HCT116 (cell line): ENCODE data around the gene PRR15L. TPM values are rescaled to one million over a fixed set of nuclear protein-coding genes. Genes with fewer than 3 reads are reported as not detected.

Experiments
- ATAC-seq: fragments of 200-7000 bp; cut with Tn5 transposase; 2 replicates; pipeline ENCODE4 v1.9.1; 2020; ENCODE audit warnings: mild to moderate bottlenecking, moderate library complexity
- BruUV-seq: library from RNA; stranded (reverse); fragments of 400-500 nt; replicated peaks from 2 replicates; lab custom pipeline; 2021; lab: Mats Ljungman, UMichigan
- CTCF ChIA-PET: fragments of 300-600 bp; sonication (Branson Sonifier 250); formaldehyde crosslinking; loops from one replicate; lab custom pipeline; 2021; ENCODE audit warnings: antibody characterized with exemption; lab: Charles Lee
- POLR2A ChIA-PET: fragments of 300-600, 350-600 bp; sonication (Branson Sonifier 250); formaldehyde crosslinking; loops from one replicate; lab custom pipeline; 2021; ENCODE audit warnings: antibody characterized with exemption; lab: Charles Lee
- RAD21 ChIA-PET, 2 experiments: fragments of 300-600 bp; sonication (Branson Sonifier 250); formaldehyde crosslinking; loops; one replicate each; lab custom pipeline; 2023; ENCODE audit warnings: low total read pairs in 2 of 2; ENCODE audit not compliant: uncharacterized antibody in 2 of 2, unreplicated experiment in 2 of 2, low non-redundant PET in 1 of 2; lab: Charles Lee
- DNase-seq: peaks from one replicate; pipeline ENCODE4 v3.0.0-alpha.2; 2010; ENCODE audit warnings: low read depth, low spot score
- H2AFZ ChIP-seq: fragments of 200-600 bp; shearing (Covaris generic), sonication (generic); 2 replicates; pipeline ENCODE4 v1.6.1; 2017; ENCODE audit warnings: low read depth, mixed run types, mixed read lengths, antibody characterized with exemption, low read length; ENCODE audit not compliant: poor library complexity, severe bottlenecking
- H3K27ac ChIP-seq: 2 replicates; pipeline ENCODE4 v1.5.1; 2012; ENCODE audit warnings: low read depth, low read length
- H3K27me3 ChIP-seq: fragments of 200-600 bp; sonication (generic); 2 replicates; pipeline ENCODE4 v1.6.1; 2016; ENCODE audit warnings: mixed run types, low read length, mixed read lengths; ENCODE audit not compliant: insufficient read depth
- H3K36me3 ChIP-seq, 2 experiments: fragments of 200-500 bp in 1 of 2; fragments of 200-600 bp in 1 of 2; sonication (Bioruptor generic) in 1 of 2; sonication (generic) in 1 of 2; 2 replicates each; pipeline versions ENCODE4 v1.5.1 to v1.6.1; 2014 to 2016; ENCODE audit warnings: low read length in 2 of 2, inconsistent platforms in 1 of 2, mixed read lengths in 1 of 2, mixed run types in 1 of 2; ENCODE audit not compliant: insufficient read depth in 2 of 2, control insufficient read depth in 1 of 2
- H3K4me1 ChIP-seq, 2 experiments: fragments of 200-600 bp in 1 of 2; sonication (generic) in 1 of 2; 2 replicates each; pipeline versions ENCODE4 v1.5.1 to v1.6.1; 2012 to 2017; ENCODE audit warnings: low read length in 2 of 2, inconsistent platforms in 1 of 2, mild to moderate bottlenecking in 1 of 2, mixed read lengths in 1 of 2, mixed run types in 1 of 2, moderate library complexity in 1 of 2; ENCODE audit not compliant: insufficient read depth in 2 of 2, control insufficient read depth in 1 of 2
- H3K4me2 ChIP-seq: fragments of 200-600 bp; sonication (generic); 2 replicates; pipeline ENCODE4 v1.6.1; 2017; ENCODE audit warnings: mixed run types, low read length, mixed read lengths
- H3K4me3 ChIP-seq, 2 experiments: fragments of 200-600 bp in 1 of 2; sonication (generic) in 1 of 2; replicated peaks in 1 of 2; 2 replicates each; pipeline ENCODE4 v1.5.1; 2011 to 2016; ENCODE audit warnings: low read length in 2 of 2, control low read depth in 1 of 2, low read depth in 1 of 2, mild to moderate bottlenecking in 1 of 2, mixed read lengths in 1 of 2, mixed run types in 1 of 2
- H3K79me2 ChIP-seq: fragments of 200-600 bp; sonication (generic); 2 replicates; pipeline ENCODE4 v1.6.1; 2017; ENCODE audit warnings: mild to moderate bottlenecking, mixed run types, low read length, moderate library complexity, mixed read lengths; ENCODE audit not compliant: insufficient read depth
- H3K9ac ChIP-seq: fragments of 200-600 bp; sonication (generic); 2 replicates; pipeline ENCODE4 v1.6.1; 2016; ENCODE audit warnings: low read length, mixed read lengths
- H3K9me2 ChIP-seq: fragments of 200-600 bp; sonication (generic), shearing (Covaris generic); 2 replicates; pipeline ENCODE4 v1.6.1; 2017; ENCODE audit warnings: mixed run types, mild to moderate bottlenecking, moderate library complexity; ENCODE audit not compliant: insufficient read depth
- H3K9me3 ChIP-seq, 2 experiments: fragments of 200-500 bp in 1 of 2; fragments of 200-600 bp in 1 of 2; sonication (Bioruptor generic) in 1 of 2; sonication (generic) in 1 of 2; 2 replicates each; pipeline ENCODE4 v1.6.1; 2014 to 2017; ENCODE audit warnings: low read length in 2 of 2, mixed read lengths in 2 of 2, inconsistent platforms in 1 of 2, low read depth in 1 of 2, mild to moderate bottlenecking in 1 of 2, mixed run types in 1 of 2, moderate library complexity in 1 of 2; ENCODE audit not compliant: control insufficient read depth in 1 of 2, insufficient read depth in 1 of 2
- H4K20me1 ChIP-seq: fragments of 200-600 bp; sonication (generic), shearing (Covaris generic); 2 replicates; pipeline ENCODE4 v1.6.1; 2017; ENCODE audit warnings: mixed run types, mild to moderate bottlenecking, moderate library complexity; ENCODE audit not compliant: insufficient read depth
- CBX3 ChIP-seq: IDR thresholded peaks from 2 replicates; pipeline ENCODE4 v1.6.1; 2012; ENCODE audit warnings: low read depth
- CEBPB ChIP-seq: IDR thresholded peaks from 2 replicates; pipeline ENCODE4 v1.6.1; 2012; ENCODE audit warnings: low read depth
- EGR1 ChIP-seq: IDR thresholded peaks from 2 replicates; pipeline ENCODE4 v1.6.1; 2012; ENCODE audit warnings: low read depth
- EZH2 ChIP-seq: fragments of 200-600 bp; sonication (generic); IDR thresholded peaks from 2 replicates; pipeline ENCODE4 v1.6.1; 2017; ENCODE audit warnings: antibody characterized with exemption, mixed run types
- EZH2phosphoT487 ChIP-seq: fragments of 200-600 bp; IDR thresholded peaks from 2 replicates; pipeline ENCODE4 v1.6.1; 2018; ENCODE audit warnings: antibody characterized with exemption, borderline replicate concordance
- JUND ChIP-seq: IDR thresholded peaks from 2 replicates; pipeline ENCODE4 v1.6.1; 2012
- POLR2A ChIP-seq: IDR thresholded peaks from 2 replicates; pipeline ENCODE4 v1.7.0; 2011; ENCODE audit warnings: borderline replicate concordance; ENCODE audit not compliant: insufficient read depth, insufficient read length; ENCODE audit errors: extremely low read depth
- POLR2AphosphoS5 ChIP-seq: IDR thresholded peaks from 2 replicates; pipeline ENCODE4 v1.6.1; 2011; ENCODE audit warnings: mild to moderate bottlenecking, low read depth, low read length, moderate library complexity
- SIN3A ChIP-seq: IDR thresholded peaks from 2 replicates; pipeline ENCODE4 v1.6.1; 2012; ENCODE audit warnings: low read depth
- SP1 ChIP-seq: IDR thresholded peaks from 2 replicates; pipeline ENCODE4 v1.6.1; 2012; ENCODE audit warnings: low read depth
- SRF ChIP-seq: IDR thresholded peaks from 2 replicates; pipeline ENCODE4 v1.6.1; 2012; ENCODE audit warnings: low read depth
- TCF7L2 ChIP-seq: IDR thresholded peaks from 2 replicates; pipeline ENCODE4 v1.7.0; 2011; ENCODE audit warnings: borderline replicate concordance, inconsistent platforms; ENCODE audit not compliant: insufficient read depth, insufficient read length; ENCODE audit errors: extremely low read depth
- intact Hi-C: fragments of 100-400 bp; cut with micrococcal nuclease; formaldehyde crosslinking; loops from 2 replicates; pipeline ENCODE4 v1.10.0; 2022
- total RNA-seq: library from RNA; stranded (reverse); gene quantifications from one replicate; pipeline ENCODE4 v1.2.1, GENCODE V29; 2021; ENCODE audit not compliant: unreplicated experiment
- TF ChIP-seq, protein P1 (sequence below): IDR thresholded peaks from 2 replicates; pipeline ENCODE4 v1.6.1; 2012
- TF ChIP-seq, protein P2 (sequence below), 3 experiments: fragments of 200-600 bp in 1 of 3; sonication (generic) in 1 of 3; IDR thresholded peaks in 2 of 3; conservative IDR thresholded peaks in 1 of 3; 2 replicates each; pipeline ENCODE4 v1.5.1; 2012 to 2017; ENCODE audit warnings: low read depth in 2 of 3, low read length in 2 of 3, antibody characterized with exemption in 1 of 3, borderline replicate concordance in 1 of 3, control low read depth in 1 of 3, mild to moderate bottlenecking in 1 of 3, mixed read lengths in 1 of 3, mixed run types in 1 of 3, moderate library complexity in 1 of 3; ENCODE audit not compliant: insufficient read depth in 1 of 3
- TF ChIP-seq, protein P3 (sequence below): IDR thresholded peaks from 2 replicates; pipeline ENCODE4 v1.6.1; 2012

Gene PRR15L
- total RNA-seq, 1 experiment from 2014 or later = 0.34 TPM

DNA sequence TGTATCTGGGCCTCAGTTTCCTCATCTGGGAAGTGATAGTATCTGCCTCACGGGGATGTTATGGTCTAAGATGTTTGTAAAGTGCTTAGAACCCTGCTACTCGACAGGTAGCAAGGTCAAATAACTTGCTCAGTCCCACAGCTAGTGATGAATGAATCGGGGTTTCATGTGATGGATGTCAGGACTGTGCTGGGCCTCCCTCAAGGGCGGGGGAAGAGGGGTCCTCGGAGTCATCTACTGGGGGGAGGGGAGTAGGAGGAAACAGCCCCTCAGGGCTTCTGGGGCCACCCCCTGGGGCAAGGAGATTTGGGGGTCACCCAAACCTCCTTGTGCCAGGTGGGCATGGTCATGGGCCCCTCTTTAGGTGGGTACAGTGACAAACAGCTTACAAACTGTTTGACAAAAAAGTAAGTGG lies 15.6 kb downstream of the PRR15L start:
- intact Hi-C loops = no loop called here
- ATAC-seq = no peak

More for the DNA sequence above, 15.6 kb downstream of the PRR15L start:
- peak overlapping the region; percentile 95 for H3K4me2 ChIP-seq
- H3K4me1 ChIP-seq = peaks cover 19 to 53% of the 10 kb centered on the region in 2 experiments
- TF ChIP-seq SRF = no peak
- no peak for TF ChIP-seq EGR1
- TF ChIP-seq, protein P1, sequence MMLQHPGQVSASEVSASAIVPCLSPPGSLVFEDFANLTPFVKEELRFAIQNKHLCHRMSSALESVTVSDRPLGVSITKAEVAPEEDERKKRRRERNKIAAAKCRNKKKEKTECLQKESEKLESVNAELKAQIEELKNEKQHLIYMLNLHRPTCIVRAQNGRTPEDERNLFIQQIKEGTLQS = no peak
- TF ChIP-seq POLR2A = no peak
- TF ChIP-seq CEBPB = no peak
- TF ChIP-seq POLR2AphosphoS5 = no peak
- no peak for TF ChIP-seq SP1
- TF ChIP-seq CBX3 = no peak
- TF ChIP-seq, protein P2, sequence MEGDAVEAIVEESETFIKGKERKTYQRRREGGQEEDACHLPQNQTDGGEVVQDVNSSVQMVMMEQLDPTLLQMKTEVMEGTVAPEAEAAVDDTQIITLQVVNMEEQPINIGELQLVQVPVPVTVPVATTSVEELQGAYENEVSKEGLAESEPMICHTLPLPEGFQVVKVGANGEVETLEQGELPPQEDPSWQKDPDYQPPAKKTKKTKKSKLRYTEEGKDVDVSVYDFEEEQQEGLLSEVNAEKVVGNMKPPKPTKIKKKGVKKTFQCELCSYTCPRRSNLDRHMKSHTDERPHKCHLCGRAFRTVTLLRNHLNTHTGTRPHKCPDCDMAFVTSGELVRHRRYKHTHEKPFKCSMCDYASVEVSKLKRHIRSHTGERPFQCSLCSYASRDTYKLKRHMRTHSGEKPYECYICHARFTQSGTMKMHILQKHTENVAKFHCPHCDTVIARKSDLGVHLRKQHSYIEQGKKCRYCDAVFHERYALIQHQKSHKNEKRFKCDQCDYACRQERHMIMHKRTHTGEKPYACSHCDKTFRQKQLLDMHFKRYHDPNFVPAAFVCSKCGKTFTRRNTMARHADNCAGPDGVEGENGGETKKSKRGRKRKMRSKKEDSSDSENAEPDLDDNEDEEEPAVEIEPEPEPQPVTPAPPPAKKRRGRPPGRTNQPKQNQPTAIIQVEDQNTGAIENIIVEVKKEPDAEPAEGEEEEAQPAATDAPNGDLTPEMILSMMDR (IDR thresholded peaks at IDR 0.05 in 2 of 3, conservative IDR thresholded peaks at IDR 0.05 in 1 of 3; ENCODE audit: borderline replicate concordance in 1 of 3, insufficient read depth in 1 of 3, low read depth in 2 of 3, low read length in 2 of 3) = no peak
- no peak for TF ChIP-seq EZH2
- TF ChIP-seq, protein P3, sequence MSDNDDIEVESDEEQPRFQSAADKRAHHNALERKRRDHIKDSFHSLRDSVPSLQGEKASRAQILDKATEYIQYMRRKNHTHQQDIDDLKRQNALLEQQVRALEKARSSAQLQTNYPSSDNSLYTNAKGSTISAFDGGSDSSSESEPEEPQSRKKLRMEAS = no peak
- no peak for TF ChIP-seq JUND
- TF ChIP-seq TCF7L2 = no peak
- TF ChIP-seq EZH2phosphoT487 = no peak
- TF ChIP-seq SIN3A = no peak
- no peaks in the 10 kb centered on the region for H3K9me2 ChIP-seq
- peak overlapping the region; percentile 81 for H3K27ac ChIP-seq
- ChIA-PET RAD21 (no interaction called here), CTCF (interaction anchor here (1.1 to 2.3 kb wide), 10 partner anchors 8 to 101 kb away, joined by 3 to 14 read pairs (median 4); partner anchors contain the start of genes CDK5RAP3, PRR15L, SCRN2 and SP2), POLR2A (interaction anchor here (0.9 to 1.6 kb wide), 6 partner anchors 10 to 111 kb away, joined by 3 to 6 read pairs (median 4); partner anchors contain the start of genes LRRC46, MRPL10 and PRR15L)
- peaks cover 14% of the 10 kb centered on the region for H3K79me2 ChIP-seq
- DNase-seq = no peak
- no peaks in the 10 kb centered on the region for H4K20me1 ChIP-seq
- peaks cover 10 to 12% of the 10 kb centered on the region in 2 experiments; a peak in 3 of 4 replicates for H3K36me3 ChIP-seq
- H3K4me3 ChIP-seq = peak overlapping the region; percentile 88 to 92
- H3K9ac ChIP-seq = peak overlapping the region; percentile 90
- H3K9me3 ChIP-seq = no peaks in the 10 kb centered on the region
- H2AFZ ChIP-seq = no peak overlapping the region
- BruUV-seq = no TSS peak
- H3K27me3 ChIP-seq = no peaks in the 10 kb centered on the region
